Measurements from ENCODE around the gene ACE. TPM values are rescaled to one million over a fixed set of nuclear protein-coding genes. Genes with fewer than 3 reads are reported as not detected.

Gene ACE
- total RNA-seq, 6 experiments from 2014 or later: 1.6 to 2.1 (median 1.7) TPM

DNA sequence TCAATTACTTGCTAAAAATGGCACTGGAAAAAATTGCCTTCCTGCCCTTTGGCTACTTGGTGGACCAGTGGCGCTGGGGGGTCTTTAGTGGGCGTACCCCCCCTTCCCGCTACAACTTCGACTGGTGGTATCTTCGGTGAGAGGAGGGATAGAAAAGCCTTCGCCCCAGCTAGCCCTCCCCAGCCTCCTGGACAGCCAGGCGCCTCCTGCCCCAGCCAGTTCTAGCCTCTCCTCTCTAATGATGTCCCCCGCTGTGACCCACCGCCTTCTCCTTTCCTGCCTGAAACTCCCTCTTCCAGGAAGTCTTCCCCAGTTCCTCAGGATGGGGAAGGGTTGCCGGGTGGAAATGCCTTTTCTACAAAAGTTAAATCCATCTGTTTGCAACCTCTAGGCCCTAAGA is 6.2 kb downstream of the ACE start:
- DNase-seq: no peak
- TF ChIP-seq CTCF (IDR thresholded peaks at IDR 0.05): no peak
- Mint-ChIP-seq H3K4me1 (ENCODE audit: low read depth) (peaks cover 12% of the 10 kb centered on the region), H3K27me3 (ENCODE audit: insufficient read depth) (peaks cover 15% of the 10 kb centered on the region), H3K9me3 (no peaks in the 10 kb centered on the region), H3K27ac (no peak overlapping the region), H3K36me3 (ENCODE audit: low read depth) (no peaks in the 10 kb centered on the region), H3K4me3 (no peak overlapping the region)

DNA sequence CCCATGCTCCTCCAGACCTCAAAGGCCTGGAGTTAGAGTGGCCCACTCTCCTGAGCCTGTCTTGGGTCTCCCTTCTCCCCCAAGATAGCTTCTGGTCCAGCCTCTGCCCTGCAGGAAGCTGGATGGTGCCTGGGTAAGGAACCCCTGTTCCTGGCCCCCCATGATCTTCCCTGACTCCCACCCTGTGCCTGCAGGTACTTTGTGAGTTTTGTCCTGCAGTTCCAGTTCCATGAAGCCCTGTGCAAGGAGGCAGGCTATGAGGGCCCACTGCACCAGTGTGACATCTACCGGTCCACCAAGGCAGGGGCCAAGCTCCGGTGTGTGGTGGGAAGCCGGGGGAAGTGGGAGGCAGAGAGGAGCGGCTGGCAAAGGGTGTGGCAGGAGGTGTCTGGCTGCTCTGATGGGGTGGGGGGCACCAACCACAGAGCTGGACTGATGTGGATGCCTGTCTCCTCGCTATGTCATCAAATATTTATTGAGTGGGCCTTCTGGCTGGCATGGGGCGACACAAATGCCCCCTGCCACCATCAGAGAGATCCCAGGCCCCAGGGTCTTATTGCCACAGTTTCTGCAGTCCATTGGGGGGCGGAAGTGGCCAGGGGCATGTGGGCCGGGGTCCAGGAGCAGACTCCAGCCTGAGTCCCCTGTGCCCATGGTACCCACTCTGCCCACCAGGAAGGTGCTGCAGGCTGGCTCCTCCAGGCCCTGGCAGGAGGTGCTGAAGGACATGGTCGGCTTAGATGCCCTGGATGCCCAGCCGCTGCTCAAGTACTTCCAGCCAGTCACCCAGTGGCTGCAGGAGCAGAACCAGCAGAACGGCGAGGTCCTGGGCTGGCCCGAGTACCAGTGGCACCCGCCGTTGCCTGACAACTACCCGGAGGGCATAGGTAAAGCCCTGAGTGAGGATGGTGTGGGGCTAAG is 7.1 kb downstream of the ACE start:
- Mint-ChIP-seq H3K27me3 (ENCODE audit: insufficient read depth) (peaks cover 15% of the 10 kb centered on the region), H3K4me1 (ENCODE audit: low read depth) (peaks cover 3% of the 10 kb centered on the region), H3K36me3 (ENCODE audit: low read depth) (no peaks in the 10 kb centered on the region), H3K27ac (no peak overlapping the region), H3K4me3 (no peak overlapping the region), H3K9me3 (no peaks in the 10 kb centered on the region)
- no peak for TF ChIP-seq CTCF (IDR thresholded peaks at IDR 0.05)
- no peak for DNase-seq

DNA sequence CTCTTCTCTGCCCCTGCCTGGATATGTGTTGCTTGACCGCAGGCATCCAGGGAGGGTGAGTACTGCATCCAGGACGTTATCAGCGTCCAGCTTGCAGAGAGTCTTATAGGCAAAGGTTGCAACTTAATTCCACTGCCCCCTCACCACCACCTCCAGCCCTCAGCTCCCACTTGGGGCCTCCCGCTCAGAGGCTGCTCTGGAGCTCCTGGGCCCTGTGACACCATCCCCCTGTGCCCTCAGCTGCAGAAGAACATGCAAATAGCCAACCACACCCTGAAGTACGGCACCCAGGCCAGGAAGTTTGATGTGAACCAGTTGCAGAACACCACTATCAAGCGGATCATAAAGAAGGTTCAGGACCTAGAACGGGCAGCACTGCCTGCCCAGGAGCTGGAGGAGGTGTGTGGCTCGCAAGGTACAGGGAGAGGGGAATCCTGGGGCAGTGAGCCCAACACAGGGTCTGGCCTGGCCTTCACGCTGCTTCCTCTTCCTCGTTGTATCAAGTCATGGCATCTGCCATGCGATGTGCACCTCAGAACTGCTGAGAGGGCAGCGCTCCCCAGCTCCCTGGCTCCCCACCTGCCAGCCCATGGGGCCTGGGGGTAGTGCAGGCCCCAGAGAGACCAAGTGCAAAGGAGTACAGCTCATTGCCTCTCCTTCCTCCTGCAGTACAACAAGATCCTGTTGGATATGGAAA is 9.6 kb downstream of the ACE start:
- no peak for TF ChIP-seq CTCF (IDR thresholded peaks at IDR 0.05)
- DNase-seq: no peak
- H3K9me3 Mint-ChIP-seq: no peaks in the 10 kb centered on the region
- no peak overlapping the region for H3K4me3 Mint-ChIP-seq
- H3K27ac Mint-ChIP-seq: no peak overlapping the region
- no peaks in the 10 kb centered on the region for H3K4me1 Mint-ChIP-seq (ENCODE audit: low read depth)
- H3K36me3 Mint-ChIP-seq (ENCODE audit: low read depth): no peaks in the 10 kb centered on the region
- peaks cover 25% of the 10 kb centered on the region for H3K27me3 Mint-ChIP-seq (ENCODE audit: insufficient read depth)

DNA sequence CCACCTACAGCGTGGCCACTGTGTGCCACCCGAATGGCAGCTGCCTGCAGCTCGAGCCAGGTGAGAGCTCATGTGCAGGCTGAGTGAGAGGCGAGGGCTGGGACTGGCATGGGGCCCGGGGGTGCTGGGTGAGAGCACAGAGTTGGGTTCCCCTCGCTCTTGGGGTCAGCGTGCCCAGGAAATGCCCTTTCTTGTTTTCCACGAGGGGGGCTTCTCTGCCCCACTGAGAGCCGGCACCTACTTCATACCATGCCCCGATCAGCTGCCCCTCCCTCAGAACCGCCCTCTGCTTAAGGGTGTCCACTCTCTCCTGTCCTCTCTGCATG is 10.1 kb downstream of the ACE start:
- H3K36me3 Mint-ChIP-seq (ENCODE audit: low read depth): no peaks in the 10 kb centered on the region
- no peak overlapping the region for H3K27ac Mint-ChIP-seq
- no peak for DNase-seq
- no peaks in the 10 kb centered on the region for H3K9me3 Mint-ChIP-seq
- H3K4me1 Mint-ChIP-seq (ENCODE audit: low read depth): no peaks in the 10 kb centered on the region
- no peak overlapping the region for H3K4me3 Mint-ChIP-seq
- TF ChIP-seq CTCF (IDR thresholded peaks at IDR 0.05): no peak
- peaks cover 26% of the 10 kb centered on the region for H3K27me3 Mint-ChIP-seq (ENCODE audit: insufficient read depth)

DNA sequence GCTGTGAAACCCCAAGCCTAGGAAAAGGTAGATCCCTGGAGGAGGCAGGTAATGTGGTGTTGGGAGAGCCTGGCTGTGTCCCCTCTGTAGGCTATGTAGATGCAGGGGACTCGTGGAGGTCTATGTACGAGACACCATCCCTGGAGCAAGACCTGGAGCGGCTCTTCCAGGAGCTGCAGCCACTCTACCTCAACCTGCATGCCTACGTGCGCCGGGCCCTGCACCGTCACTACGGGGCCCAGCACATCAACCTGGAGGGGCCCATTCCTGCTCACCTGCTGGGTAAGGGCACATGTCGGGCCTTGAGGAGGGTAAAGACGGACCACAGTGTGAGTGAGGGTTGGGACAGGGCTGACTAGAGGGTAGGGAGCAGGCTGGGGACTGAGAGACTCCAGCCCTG is 12.0 kb downstream of the ACE start:
- Mint-ChIP-seq H3K4me1 (ENCODE audit: low read depth) (no peaks in the 10 kb centered on the region), H3K9me3 (no peaks in the 10 kb centered on the region), H3K4me3 (no peak overlapping the region), H3K27me3 (ENCODE audit: insufficient read depth) (peaks cover 36% of the 10 kb centered on the region), H3K36me3 (ENCODE audit: low read depth) (no peaks in the 10 kb centered on the region), H3K27ac (no peak overlapping the region)
- no peak for TF ChIP-seq CTCF (IDR thresholded peaks at IDR 0.05)
- no peak for DNase-seq

All from HFFc6 (cell line).